SH-SY5Y (cell line): ENCODE data around the gene RBM19.
A peak's percentile ranks its signal among the peaks of the same experiment; 100 is the strongest.

Experiments
- GATA2 ChIP-seq: IDR thresholded peaks from 2 replicates; pipeline ENCODE4 v1.6.1; 2011; ENCODE audit warnings: mild to moderate bottlenecking, low read depth, low read length
- GATA3 ChIP-seq: IDR thresholded peaks from 2 replicates; pipeline ENCODE4 v1.6.1; 2011; ENCODE audit warnings: low read depth, mild to moderate bottlenecking, low read length, moderate library complexity

Gene RBM19

GRCh38 chr12:113847856-113848255 is 118.3 kb downstream of the RBM19 start:
- TF ChIP-seq GATA2, result no peak

GRCh38 chr12:113846883-113847755 is 119.0 kb downstream of the RBM19 start:
- TF ChIP-seq GATA3 (no peak), GATA2 (no peak)

- TF ChIP-seq GATA3 (no peak), GATA2 (0 out of 2 replicates have a peak, but pooled peaks have one; percentile 5)
Observed at GRCh38 chr12:113845900-113846674, 120.0 kb downstream of the RBM19 start.

GRCh38 chr12:113844495-113845210 is 121.5 kb downstream of the RBM19 start:
- TF ChIP-seq GATA3 (no peak), GATA2 (no peak)

GRCh38 chr12:113842699-113843098 is 123.4 kb downstream of the RBM19 start:
- TF ChIP-seq GATA3 (no peak), GATA2 (no peak)

GRCh38 chr12:113841786-113842185 is 124.3 kb downstream of the RBM19 start:
- no peak for TF ChIP-seq GATA2
- no peak for TF ChIP-seq GATA3

GRCh38 chr12:113840401-113841042 is 125.6 kb downstream of the RBM19 start:
- TF ChIP-seq GATA3, result no peak
- no peak for TF ChIP-seq GATA2

GRCh38 chr12:113838896-113839295 is 127.2 kb downstream of the RBM19 start:
- TF ChIP-seq GATA3 (no peak), GATA2 (no peak)

- no peak for TF ChIP-seq GATA3
- no peak for TF ChIP-seq GATA2
Observed at GRCh38 chr12:113837528-113838296, 128.4 kb downstream of the RBM19 start.

GRCh38 chr12:113837084-113837483 is 129.0 kb downstream of the RBM19 start:
- TF ChIP-seq GATA3 (no peak), GATA2 (no peak)

GRCh38 chr12:113835896-113836295 is 130.2 kb downstream of the RBM19 start:
- TF ChIP-seq GATA3 (no peak), GATA2 (no peak)

GRCh38 chr12:113835433-113835832 is 130.7 kb downstream of the RBM19 start:
- TF ChIP-seq GATA2 (no peak), GATA3 (no peak)

GRCh38 chr12:113833422-113833821 is 132.7 kb downstream of the RBM19 start:
- TF ChIP-seq GATA3 (no peak), GATA2 (no peak)
